HAP-1 (cell line): ENCODE results near the gene TMEM40.

Experiments used
- DNase-seq, 2 experiments: peaks; one replicate each; pipeline ENCODE4 v3.0.0-alpha.2; 2016 to 2020; ENCODE audit warnings: low spot score in 2 of 2
- H3K27me3 ChIP-seq: fragments of 250-450 bp; sonication (Bioruptor Pico); 2 replicates; pipeline ENCODE4 v1.5.1; 2020; ENCODE audit warnings: low read depth, mild to moderate bottlenecking, moderate library complexity
- H3K36me3 ChIP-seq: fragments of 250-450 bp; sonication (Bioruptor Pico); replicated peaks from 2 replicates; pipeline ENCODE4 v1.5.1; 2020; ENCODE audit warnings: mild to moderate bottlenecking
- H3K4me1 ChIP-seq: fragments of 250-450 bp; sonication (Bioruptor Pico); 2 replicates; pipeline ENCODE4 v1.5.1; 2020; ENCODE audit warnings: mild to moderate bottlenecking
- H3K4me3 ChIP-seq: fragments of 250-450 bp; sonication (Bioruptor Pico); 2 replicates; pipeline ENCODE4 v1.5.1; 2020; ENCODE audit warnings: mild to moderate bottlenecking, moderate library complexity
- H3K9me3 ChIP-seq: fragments of 250-450 bp; sonication (Bioruptor Pico); 2 replicates; pipeline ENCODE4 v1.5.1; 2020; ENCODE audit warnings: mild to moderate bottlenecking, moderate library complexity
- in situ Hi-C: fragments of 300-500 bp; cut with MboI; formaldehyde crosslinking; loops from 3 replicates; pipeline ENCODE4 v1.14.3; 2020; ENCODE audit warnings: low sequenced_read_pairs, inconsistent platforms, mixed read lengths

The TMEM40 gene, protein sequence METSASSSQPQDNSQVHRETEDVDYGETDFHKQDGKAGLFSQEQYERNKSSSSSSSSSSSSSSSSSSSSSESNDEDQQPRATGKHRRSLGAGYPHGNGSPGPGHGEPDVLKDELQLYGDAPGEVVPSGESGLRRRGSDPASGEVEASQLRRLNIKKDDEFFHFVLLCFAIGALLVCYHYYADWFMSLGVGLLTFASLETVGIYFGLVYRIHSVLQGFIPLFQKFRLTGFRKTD

DNA sequence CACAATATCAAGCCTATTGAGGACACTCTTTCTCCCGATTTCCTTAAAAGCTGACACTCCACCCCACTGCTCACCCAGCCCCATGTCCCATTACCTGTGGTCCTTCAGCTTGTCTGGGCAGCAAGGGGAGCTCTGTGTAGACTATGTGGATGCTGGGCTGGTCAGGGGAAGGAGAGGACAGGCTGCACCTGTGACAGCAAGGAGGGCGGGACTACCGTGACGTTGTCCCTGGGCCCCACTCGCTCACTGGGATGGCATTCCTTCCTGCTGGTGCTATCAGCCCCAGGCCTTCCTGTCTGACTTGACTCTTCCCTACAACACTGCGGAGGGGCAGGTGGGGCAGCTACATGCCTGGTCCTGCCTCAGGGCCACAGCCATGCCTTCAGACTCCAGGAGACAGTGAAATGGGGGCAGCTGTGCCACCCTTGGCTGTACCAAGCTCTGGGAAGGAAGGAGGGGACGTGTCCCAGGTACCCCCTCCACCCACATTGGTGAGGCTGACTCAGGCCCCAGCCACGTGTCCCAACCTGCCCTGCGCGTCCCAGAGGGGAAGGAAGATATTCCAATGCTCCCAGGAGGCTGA lies at the start of gene TMEM40:
TSS of gene TMEM40 (minus strand) at position 163 of the 583 bp plus-strand sequence. CDS start 9,427 bp downstream, outside the sequence.
- H3K36me3 ChIP-seq: no peaks in the 10 kb centered on the region
- H3K4me3 ChIP-seq: no peak within 1 kb of the TSS
- no peaks in the 10 kb centered on the region for H3K4me1 ChIP-seq
- in situ Hi-C loops: no loop called here
- no peaks in the 10 kb centered on the region for H3K9me3 ChIP-seq
- DNase-seq: no peak
- 0 out of 2 replicates have a peak, but pooled peaks cover 2% of the 10 kb centered on the region for H3K27me3 ChIP-seq

DNA sequence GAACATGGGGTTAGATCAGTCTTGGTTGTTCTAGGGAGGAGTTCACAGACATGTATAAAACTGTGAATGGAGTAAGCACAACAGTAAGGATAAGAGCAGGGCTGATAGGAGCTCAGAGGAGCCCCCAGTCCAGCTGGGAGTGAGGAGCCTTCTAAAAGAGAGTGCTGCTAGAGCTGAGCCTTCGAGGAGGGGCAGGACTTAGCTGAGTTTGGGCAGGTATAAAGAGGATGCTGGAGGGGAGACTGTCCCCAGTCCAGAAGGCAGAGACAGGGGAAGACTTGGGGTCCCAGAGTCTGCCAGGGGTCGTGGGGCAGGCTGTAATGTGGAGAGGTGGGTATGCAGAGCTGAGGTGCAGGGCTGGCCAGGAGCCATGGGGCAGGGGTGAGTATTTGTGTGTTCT lies 49.5 kb upstream of the TMEM40 start:
- H3K9me3 ChIP-seq: no peaks in the 10 kb centered on the region
- H3K4me1 ChIP-seq: no peaks in the 10 kb centered on the region
- H3K4me3 ChIP-seq: no peak overlapping the region
- in situ Hi-C loops: no loop called here
- DNase-seq: no peak
- no peaks in the 10 kb centered on the region for H3K27me3 ChIP-seq
- H3K36me3 ChIP-seq: peaks cover 22% of the 10 kb centered on the region

DNA sequence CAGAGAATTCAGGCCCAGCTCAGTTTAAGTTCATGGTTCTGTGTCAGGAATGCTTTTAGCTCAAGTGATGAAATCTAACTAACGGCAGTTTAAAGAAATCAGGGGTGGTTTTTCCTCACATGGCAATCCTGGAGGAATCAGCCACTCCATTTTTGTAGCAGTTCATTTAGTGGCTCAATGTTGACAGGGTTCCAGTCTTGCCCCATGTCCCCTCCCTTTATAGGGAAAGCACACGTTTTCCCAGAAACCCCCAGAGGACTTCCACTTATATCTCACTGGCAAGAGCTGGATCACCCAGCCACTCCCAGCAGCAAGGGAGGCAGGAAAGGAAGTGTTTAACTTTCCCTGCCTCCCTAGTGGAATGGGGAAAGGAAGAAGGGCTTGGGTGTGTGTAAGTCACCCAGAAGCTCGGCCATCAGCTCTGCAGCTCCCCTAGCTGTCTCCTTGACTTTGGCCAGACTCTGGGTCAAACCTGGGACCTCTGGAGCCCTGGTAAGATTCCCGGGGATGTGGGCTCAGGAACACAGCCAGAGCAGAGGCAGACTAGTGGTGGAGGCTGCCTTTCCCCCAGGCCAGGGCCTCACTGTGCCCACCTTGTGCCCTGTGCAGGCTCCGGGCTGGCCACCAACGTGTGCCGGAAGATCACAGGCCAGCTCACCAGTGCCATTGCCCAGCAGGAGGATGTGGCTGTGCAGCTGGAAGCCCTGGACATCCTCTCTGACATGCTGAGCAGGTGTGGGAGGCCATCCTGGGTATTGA lies 48.7 kb upstream of the TMEM40 start:
- H3K9me3 ChIP-seq: no peaks in the 10 kb centered on the region
- H3K4me3 ChIP-seq: no peak overlapping the region
- H3K4me1 ChIP-seq: no peaks in the 10 kb centered on the region
- no peaks in the 10 kb centered on the region for H3K27me3 ChIP-seq
- DNase-seq: no peak
- peaks cover 24% of the 10 kb centered on the region for H3K36me3 ChIP-seq
- in situ Hi-C loops: no loop called here

DNA sequence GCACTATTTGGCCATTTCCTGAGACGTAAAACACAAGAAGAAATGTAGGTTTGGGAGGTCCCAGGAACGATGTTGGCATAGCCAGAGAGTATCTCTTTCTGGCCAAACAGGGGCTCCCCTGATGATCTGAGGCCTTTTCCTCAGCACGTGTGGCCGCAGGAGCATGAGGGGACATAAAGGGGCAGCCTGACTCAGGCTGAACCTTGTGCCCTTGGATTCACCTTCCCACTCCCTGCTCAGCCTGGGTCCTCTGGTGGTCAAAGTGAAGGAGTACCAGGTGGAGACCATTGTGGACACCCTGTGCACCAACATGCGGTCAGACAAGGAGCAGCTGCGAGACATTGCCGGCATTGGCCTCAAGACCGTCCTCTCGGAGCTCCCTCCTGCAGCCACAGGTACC lies 48.0 kb upstream of the TMEM40 start:
- Histone ChIP-seq H3K36me3 (peaks cover 24% of the 10 kb centered on the region), H3K4me1 (no peaks in the 10 kb centered on the region), H3K4me3 (no peak overlapping the region), H3K27me3 (no peaks in the 10 kb centered on the region), H3K9me3 (no peaks in the 10 kb centered on the region)
- no peak for DNase-seq
- in situ Hi-C loops: no loop called here

DNA sequence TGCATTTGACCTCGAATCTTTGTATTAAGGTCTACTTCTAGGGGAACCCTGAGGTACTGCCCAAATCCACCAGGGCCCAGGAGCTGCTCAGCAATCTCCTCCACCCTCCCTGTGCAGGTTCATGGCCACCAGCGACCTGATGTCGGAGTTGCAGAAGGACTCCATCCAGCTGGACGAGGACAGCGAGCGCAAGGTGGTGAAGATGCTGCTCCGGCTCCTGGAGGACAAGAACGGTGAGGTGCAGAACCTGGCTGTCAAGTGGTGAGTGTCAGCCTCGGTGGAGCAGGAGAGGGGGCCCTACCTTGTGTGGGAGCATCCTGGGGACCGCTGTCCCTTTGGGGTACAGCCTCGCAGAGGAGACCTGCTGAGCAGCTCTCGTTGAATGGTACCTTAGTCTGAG lies 44.3 kb upstream of the TMEM40 start:
- no peak for DNase-seq
- in situ Hi-C loops: no loop called here
- Histone ChIP-seq H3K4me1 (no peaks in the 10 kb centered on the region), H3K27me3 (no peaks in the 10 kb centered on the region), H3K4me3 (no peak overlapping the region), H3K9me3 (no peaks in the 10 kb centered on the region), H3K36me3 (peaks cover 24% of the 10 kb centered on the region)

DNA sequence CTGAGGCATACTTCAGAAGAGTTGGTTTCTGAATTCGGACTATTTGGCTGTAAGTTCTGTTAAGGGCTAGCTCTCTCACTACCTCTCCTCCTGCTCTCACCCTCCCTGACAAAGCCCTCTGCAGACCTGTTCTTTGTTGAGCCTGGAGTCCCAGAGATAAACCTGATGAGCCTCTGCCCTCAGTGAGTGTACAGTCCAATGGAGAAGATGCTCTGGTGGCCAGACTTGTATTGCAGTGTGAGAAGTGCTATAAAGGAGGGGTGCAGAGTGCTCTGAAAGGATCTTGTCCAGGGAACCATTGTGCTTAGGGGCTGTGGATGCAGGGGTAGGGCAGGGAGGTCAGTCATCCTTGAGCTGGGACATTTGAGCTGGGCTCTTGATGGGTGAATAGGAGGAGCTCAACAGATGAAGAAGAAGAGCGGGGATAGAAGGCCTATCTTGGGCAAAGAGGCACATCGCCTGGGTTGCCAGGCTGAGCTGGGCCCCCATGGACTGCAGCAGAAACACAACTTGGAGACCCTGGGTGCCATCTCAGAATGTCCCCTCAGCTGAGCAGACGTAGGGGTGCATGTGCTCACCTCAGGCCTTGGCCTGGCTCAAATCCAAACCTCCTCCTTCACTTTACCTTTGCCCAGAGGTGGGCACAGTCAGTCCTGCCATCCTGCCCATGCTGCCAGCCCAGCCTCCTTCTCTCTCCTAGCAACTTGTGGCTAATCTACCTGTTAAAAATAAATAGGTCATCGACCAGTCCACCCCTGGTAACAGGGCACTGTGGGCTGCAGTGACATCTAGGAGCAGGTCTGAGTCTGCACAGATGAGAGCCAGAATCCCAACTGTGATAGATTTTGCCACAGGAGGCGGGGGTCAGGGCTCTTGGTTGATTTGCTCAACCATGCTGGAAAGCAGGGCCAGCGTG lies 40.7 kb upstream of the TMEM40 start:
- peaks cover 15% of the 10 kb centered on the region for H3K36me3 ChIP-seq
- no peak for DNase-seq
- H3K27me3 ChIP-seq: no peaks in the 10 kb centered on the region
- in situ Hi-C loops: no loop called here
- no peaks in the 10 kb centered on the region for H3K9me3 ChIP-seq
- no peak overlapping the region for H3K4me3 ChIP-seq
- H3K4me1 ChIP-seq: peaks cover 14% of the 10 kb centered on the region

DNA sequence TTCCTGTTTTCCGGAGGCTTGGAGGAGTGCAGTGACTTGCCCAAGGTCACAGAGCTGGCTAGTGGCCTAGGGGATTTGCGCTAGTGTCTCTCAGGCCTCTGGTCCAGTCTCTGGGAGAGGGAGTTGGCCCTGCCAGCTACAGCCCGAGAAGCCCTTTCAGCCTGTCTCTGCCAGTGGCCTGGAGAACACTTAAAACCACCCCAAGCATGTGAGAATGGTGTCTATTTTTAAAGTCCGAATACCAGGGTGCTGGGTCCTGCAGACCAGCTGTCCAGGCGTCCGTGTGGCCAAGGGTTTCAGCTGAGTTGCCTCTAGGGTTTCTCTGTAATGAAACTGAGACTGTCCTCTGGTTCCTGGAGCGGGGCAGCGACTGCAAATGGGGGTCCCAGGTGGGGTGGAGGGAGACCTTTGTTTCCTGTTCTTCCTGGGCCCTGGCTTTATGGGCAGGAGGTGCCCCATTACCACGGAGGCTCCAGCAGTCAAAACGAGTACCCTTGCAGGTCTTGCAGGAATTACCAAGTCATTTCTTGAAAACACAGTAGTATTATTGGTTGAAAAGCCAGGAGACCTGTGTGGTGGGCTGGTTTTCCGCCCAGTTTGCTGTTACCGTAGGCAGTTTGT lies 39.6 kb upstream of the TMEM40 start:
- peaks cover 14% of the 10 kb centered on the region for H3K4me1 ChIP-seq
- in situ Hi-C loops: no loop called here
- no peak for DNase-seq
- H3K4me3 ChIP-seq: no peak overlapping the region
- H3K27me3 ChIP-seq: no peaks in the 10 kb centered on the region
- H3K9me3 ChIP-seq: no peaks in the 10 kb centered on the region
- peaks cover 6% of the 10 kb centered on the region for H3K36me3 ChIP-seq

DNA sequence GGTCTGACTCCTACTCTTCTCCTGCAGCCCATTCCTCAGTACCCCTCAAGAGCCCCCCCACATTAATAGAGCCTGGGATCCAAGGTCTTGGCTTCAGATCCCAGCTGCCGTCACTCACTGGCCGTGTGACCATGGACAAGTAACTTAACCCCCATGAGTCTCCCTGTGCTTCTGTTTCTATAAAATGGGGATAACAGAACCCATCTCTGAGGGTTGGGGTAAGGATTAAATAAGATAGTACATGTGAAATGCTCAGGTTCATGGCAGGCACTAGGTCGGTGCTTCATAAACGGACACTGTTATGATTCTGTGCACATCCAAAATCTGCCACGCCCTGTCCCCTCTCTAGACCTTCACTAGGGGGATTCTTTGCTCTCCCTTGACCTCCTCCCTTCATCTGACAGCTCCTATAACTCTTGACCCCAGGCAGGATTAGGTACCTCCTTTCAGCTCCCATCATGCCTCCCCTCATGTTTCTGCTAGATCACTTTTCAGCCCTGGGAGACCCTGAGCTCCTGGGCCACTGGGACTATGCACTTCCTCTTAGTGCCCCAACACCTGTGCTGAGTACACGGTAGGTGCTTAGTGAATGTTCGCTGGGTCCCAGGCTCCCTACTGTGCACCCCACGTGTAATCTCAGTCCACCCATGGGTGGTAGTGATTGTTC lies 39.0 kb upstream of the TMEM40 start:
- Histone ChIP-seq H3K4me1 (peaks cover 14% of the 10 kb centered on the region), H3K4me3 (no peak overlapping the region; the same call in 1 of the 2 replicates), H3K9me3 (no peaks in the 10 kb centered on the region), H3K27me3 (no peaks in the 10 kb centered on the region), H3K36me3 (no peaks in the 10 kb centered on the region; the same call in 1 of the 2 replicates)
- in situ Hi-C loops: no loop called here
- no peak for DNase-seq

DNA sequence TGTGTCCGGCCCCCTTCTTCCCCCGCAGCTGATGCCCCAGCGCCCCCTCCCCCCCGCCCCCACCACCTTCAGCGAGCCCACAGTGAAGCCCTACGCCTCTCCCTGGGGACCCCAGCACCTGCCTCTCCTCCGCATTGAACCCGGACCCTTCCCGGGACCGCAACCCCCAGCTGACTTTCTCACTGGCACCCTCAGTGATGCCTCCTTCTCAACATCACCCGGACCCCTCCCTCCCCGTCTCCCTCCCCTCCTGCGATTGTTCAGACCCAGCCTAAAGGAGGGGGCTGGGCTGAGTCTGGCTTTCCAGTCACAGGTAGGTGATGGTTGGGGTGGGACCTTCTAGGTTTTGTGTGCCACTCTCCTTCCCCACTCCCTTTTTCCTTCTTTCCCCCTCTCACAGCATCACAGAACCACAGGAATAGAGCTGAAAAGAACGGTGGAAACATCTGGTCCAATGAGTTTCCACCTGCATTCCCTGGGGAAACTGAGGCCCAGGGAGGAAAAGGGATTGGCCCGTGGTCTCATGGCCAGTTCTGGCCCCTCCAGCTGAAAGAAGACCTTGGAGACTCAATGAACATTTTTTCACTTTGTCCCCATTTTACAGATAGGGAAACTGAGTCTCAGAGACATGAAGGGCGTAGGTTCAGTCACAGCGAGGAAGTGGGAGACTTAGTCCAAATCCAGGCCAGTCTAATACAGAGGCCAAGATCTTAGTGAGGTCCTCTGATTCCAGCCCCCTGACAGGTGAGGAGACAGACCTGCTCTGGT lies 38.2 kb upstream of the TMEM40 start:
- no peaks in the 10 kb centered on the region for H3K36me3 ChIP-seq
- H3K4me3 ChIP-seq: peak overlapping the region; percentile 67
- no peak for DNase-seq
- peaks cover 14% of the 10 kb centered on the region for H3K4me1 ChIP-seq
- in situ Hi-C loops: no loop called here
- no peaks in the 10 kb centered on the region for H3K9me3 ChIP-seq
- no peaks in the 10 kb centered on the region for H3K27me3 ChIP-seq

DNA sequence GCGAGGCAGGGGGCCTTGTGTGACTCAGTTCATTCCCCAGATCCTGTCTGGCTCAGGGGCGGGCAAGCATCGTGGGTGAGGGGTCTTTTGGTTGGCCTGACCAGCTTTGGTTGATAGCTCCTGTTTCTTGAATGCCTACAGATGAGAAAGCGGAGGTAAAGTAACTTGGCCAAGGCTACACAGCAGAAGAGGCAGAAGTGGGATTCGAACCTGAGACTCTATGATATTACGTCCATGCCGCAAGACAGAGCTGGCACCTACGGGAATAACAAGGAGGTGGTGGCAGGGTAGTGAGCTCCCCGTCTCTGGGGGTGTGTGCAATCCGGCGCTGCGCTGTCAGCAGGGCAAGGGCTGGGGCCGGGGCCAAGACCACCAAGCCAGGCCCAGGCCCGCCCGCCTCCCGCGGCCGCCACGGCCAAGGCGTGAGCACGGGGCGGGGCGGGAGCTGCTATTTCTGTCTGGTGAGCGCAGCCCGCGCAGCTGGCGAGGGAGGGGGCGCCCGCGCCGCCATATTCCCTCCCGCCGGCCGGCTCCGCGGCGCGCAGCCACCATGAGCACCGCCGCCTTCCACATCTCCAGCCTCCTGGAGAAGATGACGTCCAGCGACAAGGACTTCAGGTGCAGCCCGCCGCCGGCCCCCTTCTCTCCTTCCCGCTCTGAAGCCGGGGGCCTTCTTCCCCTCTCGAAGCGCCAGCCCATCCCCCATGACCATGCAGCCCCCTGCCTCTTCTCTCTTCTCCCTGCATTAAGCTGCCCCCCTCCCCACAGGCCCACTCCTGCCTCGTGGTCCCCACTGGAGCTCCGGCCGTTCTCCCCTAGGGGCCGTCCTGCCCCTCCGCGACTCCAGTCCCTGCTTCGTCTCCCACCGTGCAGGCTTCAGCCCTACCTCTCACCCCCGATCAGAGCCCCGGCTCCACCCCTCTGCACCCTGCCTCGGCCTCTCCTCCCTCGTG lies 37.4 kb upstream of the TMEM40 start, which contains the start of gene CAND2:
TSS of gene CAND2 (plus strand) at position 510 of the 953 bp plus-strand sequence. CDS start at position 551, 41 bp downstream.
- Histone ChIP-seq H3K4me3 (peak within 1 kb of the TSS; percentile 67), H3K9me3 (no peaks in the 10 kb centered on the region), H3K36me3 (no peaks in the 10 kb centered on the region), H3K27me3 (no peaks in the 10 kb centered on the region), H3K4me1 (peaks cover 14% of the 10 kb centered on the region)
- peak; percentile 44 to 77 for DNase-seq
- in situ Hi-C loops: no loop called here

DNA sequence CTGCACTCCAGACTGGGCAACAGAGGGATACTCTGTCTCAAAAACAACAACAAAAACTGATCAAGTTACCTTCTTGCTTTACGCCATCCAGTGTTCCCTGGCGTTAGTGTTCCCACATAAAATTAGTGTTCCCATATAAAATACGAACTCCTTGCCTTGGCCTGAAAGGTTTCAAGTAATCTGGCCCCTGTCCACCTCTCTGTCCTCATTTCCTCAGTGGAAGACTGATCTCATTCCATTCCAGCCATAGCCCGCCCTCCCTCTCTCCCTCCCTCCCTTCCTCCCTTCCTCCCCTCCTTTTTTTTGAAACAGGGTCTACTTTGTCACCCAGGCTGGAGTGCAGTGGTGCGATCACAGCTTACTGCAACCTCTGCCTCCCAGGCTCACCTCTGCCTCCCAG lies 34.6 kb upstream of the TMEM40 start:
- H3K9me3 ChIP-seq: no peaks in the 10 kb centered on the region
- H3K27me3 ChIP-seq: no peaks in the 10 kb centered on the region
- no peaks in the 10 kb centered on the region for H3K36me3 ChIP-seq
- in situ Hi-C loops: no loop called here
- no peak overlapping the region for H3K4me3 ChIP-seq
- DNase-seq: no peak
- H3K4me1 ChIP-seq: peaks cover 14% of the 10 kb centered on the region
